GM12864 (cell line): ENCODE measurements around the gene GBGT1.
A peak's percentile ranks its signal among the peaks of the same experiment; 100 is the strongest.

ENCODE experiments used
- DNase-seq: peaks from one replicate; pipeline ENCODE4 v3.0.0-alpha.2; 2011; ENCODE audit warnings: low read depth
- H3K4me3 ChIP-seq: 2 replicates; pipeline ENCODE4 v1.5.1; 2011; ENCODE audit warnings: mild to moderate bottlenecking, low read depth, low read length, control low read depth
- CTCF ChIP-seq: IDR thresholded peaks from 2 replicates; pipeline ENCODE4 v1.5.1; 2011; ENCODE audit warnings: low read depth, mild to moderate bottlenecking, moderate library complexity, low read length, control low read depth, inconsistent platforms; ENCODE audit errors: missing control alignments

The GBGT1 gene

GRCh38 chr9:133114886-133115603 lies 48.7 kb downstream of the GBGT1 start:
- no peak for DNase-seq
- peak overlapping the region; percentile 55 for H3K4me3 ChIP-seq
- no peak for TF ChIP-seq CTCF

GRCh38 chr9:133113949-133114885 lies 49.5 kb downstream of the GBGT1 start:
- no peak for DNase-seq
- peak overlapping the region; percentile 55 for H3K4me3 ChIP-seq
- TF ChIP-seq CTCF, result no peak

GRCh38 chr9:133113163-133113948 lies 50.4 kb downstream of the GBGT1 start:
- TF ChIP-seq CTCF, result no peak
- H3K4me3 ChIP-seq, result no peak overlapping the region
- no peak for DNase-seq

GRCh38 chr9:133112663-133113026 lies 51.1 kb downstream of the GBGT1 start:
- no peak for TF ChIP-seq CTCF
- no peak for DNase-seq
- H3K4me3 ChIP-seq, result no peak overlapping the region

GRCh38 chr9:133111808-133112662 lies 51.7 kb downstream of the GBGT1 start:
- H3K4me3 ChIP-seq, result no peak overlapping the region
- DNase-seq, result no peak
- TF ChIP-seq CTCF, result no peak
